ENCODE results near the gene PLK5. TPM values are rescaled to one million over a fixed set of nuclear protein-coding genes. Genes with fewer than 3 reads are reported as not detected.
A peak's percentile ranks its signal among the peaks of the same experiment; 100 is the strongest.

PLK5 gene
- total and polyA plus RNA-seq, 7 donors = 0.32 to 0.36 TPM; not detected in 5

DNA sequence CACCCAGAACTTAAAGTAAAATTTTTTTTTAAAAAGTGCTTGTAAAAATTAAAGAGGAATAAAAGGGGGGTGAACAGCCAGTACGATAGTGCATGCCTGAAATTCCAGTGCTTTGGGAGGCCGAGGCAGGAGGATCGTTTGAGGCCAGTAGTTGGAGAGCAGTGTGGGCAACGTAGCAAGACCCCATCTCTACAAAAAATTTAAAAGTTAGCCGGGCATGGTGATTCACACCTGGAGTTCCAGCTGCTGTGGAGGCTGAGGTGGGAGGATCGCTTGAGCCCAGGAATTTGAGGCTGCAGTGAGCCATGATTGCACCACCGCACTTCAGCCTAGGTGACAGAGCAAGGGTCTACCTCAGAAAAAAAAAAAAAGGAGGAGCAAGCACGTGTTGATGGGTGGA lies 18.9 kb upstream of the PLK5 start:
- Histone ChIP-seq H3K36me3 (no peaks in the 10 kb centered on the region), H3K27me3 (peaks cover 8 to 35% (median 32%) of the 10 kb centered on the region in 3 donors)

DNA sequence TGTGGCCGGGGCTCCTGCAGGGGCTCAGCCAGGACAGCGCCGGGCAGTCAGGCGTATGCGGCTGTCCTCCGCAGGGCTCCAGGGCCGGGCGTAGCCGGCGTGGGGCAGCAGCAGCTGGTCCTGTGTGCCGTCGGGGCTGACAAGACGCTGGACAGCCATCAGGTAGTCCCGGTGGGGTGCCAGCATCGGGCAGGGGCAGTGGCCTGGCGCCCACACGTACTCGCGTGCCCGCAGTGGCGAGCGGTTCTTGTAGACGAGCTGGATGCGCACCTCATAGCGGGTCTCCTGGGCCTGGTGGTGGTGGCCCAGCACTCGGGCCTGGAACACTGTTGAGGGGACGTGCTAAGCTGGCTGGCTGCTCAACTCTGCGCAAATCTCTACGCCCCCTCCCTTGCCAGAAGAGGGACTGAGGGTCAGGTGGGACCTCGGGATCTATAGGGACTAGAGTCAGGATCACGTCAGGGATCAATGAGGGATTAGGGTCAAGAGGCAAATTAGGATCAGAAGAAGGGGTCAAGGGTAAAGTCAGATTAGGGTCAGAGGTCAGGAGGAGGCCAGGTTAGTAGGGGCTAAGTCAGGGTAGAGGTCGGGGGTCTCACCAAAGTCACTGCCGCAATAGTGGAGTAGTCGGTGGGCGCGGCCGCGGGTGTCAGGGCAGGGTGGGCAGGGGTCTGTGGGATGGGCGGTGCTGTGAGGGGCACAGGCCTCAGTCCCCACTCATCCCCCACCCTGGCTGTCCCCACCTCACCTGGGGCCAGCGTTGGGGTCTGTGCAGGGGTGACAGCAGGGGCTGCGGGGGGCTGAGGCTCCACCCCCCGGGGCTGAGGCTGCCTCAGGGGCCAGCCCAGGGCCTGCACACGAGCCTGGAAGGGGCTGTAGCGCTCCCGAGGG lies 17.6 kb upstream of the PLK5 start:
- no peak for TF ChIP-seq EP300 (IDR thresholded peaks at IDR 0.05)
- no peak overlapping the region for H3K27ac ChIP-seq
- peaks cover 0 to 4% (median 0%) of the 10 kb centered on the region in 4 donors for H3K9me3 ChIP-seq
- H3K27me3 ChIP-seq = peaks cover 8 to 36% (median 33%) of the 10 kb centered on the region in 3 donors
- no peaks in the 10 kb centered on the region for H3K36me3 ChIP-seq
- peaks cover 0 to 27% (median 20%) of the 10 kb centered on the region in 4 donors for H3K4me1 ChIP-seq
- 85 to 91% methylated on average over 45 of the region's 45 CpGs for WGBS, 2 donors
- intact Hi-C loops (cut with DNase I) = loop anchor here (5.0 kb wide), 1 partner anchor 59 kb away; no protein-coding TSS in a partner anchor
- peak; percentile 65 for DNase-seq
- H3K4me3 ChIP-seq = no peak overlapping the region

More for the DNA sequence above, 18.9 kb upstream of the PLK5 start:
- Histone ChIP-seq H3K27ac (no peak overlapping the region), H3K4me3 (no peak overlapping the region), H3K4me1 (peaks cover 0 to 27% (median 20%) of the 10 kb centered on the region in 4 donors), H3K9me3 (peaks cover 0 to 4% (median 0%) of the 10 kb centered on the region in 4 donors)
- WGBS, 2 donors = 55 to 80% methylated on average over 8 of the region's 8 CpGs
- TF ChIP-seq POLR2A (IDR thresholded peaks at IDR 0.05) = no peak
- no peak for TF ChIP-seq EP300 (IDR thresholded peaks at IDR 0.05)
- no peak for TF ChIP-seq POLR2AphosphoS5 (IDR thresholded peaks at IDR 0.05)
- TF ChIP-seq CTCF (IDR thresholded peaks at IDR 0.05) = no peak
- intact Hi-C loops (cut with DNase I) = loop anchor here (5.0 kb wide), 1 partner anchor 58 kb away; no protein-coding TSS in a partner anchor
- no peak for DNase-seq

- H3K27me3 ChIP-seq = peaks cover 8 to 36% (median 33%) of the 10 kb centered on the region in 3 donors
- WGBS, 2 donors = 75% methylated on average over 23 of the region's 23 CpGs
- peak; percentile 69 for DNase-seq
- H3K9me3 ChIP-seq = peaks cover 0 to 4% (median 0%) of the 10 kb centered on the region in 4 donors
- no peaks in the 10 kb centered on the region for H3K36me3 ChIP-seq
- TF ChIP-seq POLR2A (IDR thresholded peaks at IDR 0.05) (no peak), EP300 (IDR thresholded peaks at IDR 0.05) (no peak), POLR2AphosphoS5 (IDR thresholded peaks at IDR 0.05) (no peak), CTCF (IDR thresholded peaks at IDR 0.05) (no peak)
- peak overlapping the region; percentile 70 to 89 (median 82) for H3K27ac ChIP-seq
- H3K4me3 ChIP-seq = peak overlapping the region in 2 of 4 donors; percentile 36 to 47
- peaks cover 0 to 31% (median 23%) of the 10 kb centered on the region in 4 donors for H3K4me1 ChIP-seq
- intact Hi-C loops (cut with DNase I) = loop anchor here (5.0 kb wide), 1 partner anchor 60 kb away; no protein-coding TSS in a partner anchor
These were observed 16.7 kb upstream of the PLK5 start for GRCh38 chr19:1507192-1507660.

DNA sequence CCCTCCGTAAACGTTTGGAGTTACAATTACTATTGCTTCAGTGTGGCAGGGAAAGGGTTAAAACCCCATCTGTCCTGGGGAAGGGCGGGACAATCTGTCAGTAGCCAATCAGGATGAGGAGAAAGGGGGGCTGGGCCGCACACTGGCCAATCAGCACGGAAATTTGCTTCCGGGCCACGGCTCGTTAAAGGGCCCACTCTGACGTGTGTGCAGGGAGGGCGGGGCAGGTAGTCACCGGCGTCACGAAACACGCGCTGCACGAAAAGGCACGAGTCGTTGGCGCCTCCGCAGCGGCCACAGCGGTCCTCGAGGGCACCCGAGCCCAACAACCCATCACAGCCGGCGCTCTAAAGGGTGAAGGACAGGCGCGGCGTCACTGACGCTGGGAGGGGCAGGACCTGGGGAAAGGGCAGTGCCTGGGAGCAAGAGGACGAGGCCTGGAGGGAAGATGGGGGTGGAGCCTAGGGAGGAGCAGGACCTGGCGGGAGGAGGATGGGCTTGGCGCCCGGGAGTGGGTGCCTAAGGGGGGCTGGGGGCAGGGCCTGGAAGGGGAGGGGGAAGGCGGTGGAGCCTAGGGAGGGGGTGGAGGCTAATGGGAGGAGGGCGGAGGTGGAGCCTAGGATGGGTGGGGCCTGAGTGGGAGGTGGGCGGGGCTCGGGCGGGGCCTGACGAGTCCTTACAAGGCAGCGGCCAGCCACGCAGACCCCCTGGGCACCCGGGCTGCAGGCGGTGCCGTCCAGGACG lies 15.9 kb upstream of the PLK5 start:
- intact Hi-C loops (cut with DNase I) = loop anchor here (5.0 kb wide), 1 partner anchor 61 kb away; no protein-coding TSS in a partner anchor
- peak overlapping the region; percentile 20 to 47 (median 40) for H3K4me3 ChIP-seq
- peaks cover 8 to 36% (median 33%) of the 10 kb centered on the region in 3 donors for H3K27me3 ChIP-seq
- no peaks in the 10 kb centered on the region for H3K36me3 ChIP-seq
- TF ChIP-seq EP300 (IDR thresholded peaks at IDR 0.05) (peak in 1 of 4 donors; percentile 76), CTCF (IDR thresholded peaks at IDR 0.05) (no peak), POLR2AphosphoS5 (IDR thresholded peaks at IDR 0.05) (peak in 2 of 4 donors; percentile 41 to 66), POLR2A (IDR thresholded peaks at IDR 0.05) (no peak)
- H3K27ac ChIP-seq = peak overlapping the region; percentile 70 to 89 (median 82)
- DNase-seq = peak; percentile 97
- H3K9me3 ChIP-seq = peaks cover 0 to 4% (median 0%) of the 10 kb centered on the region in 4 donors
- H3K4me1 ChIP-seq = peaks cover 0 to 35% (median 27%) of the 10 kb centered on the region in 4 donors
- WGBS, 2 donors = 2 to 3% methylated on average over 46 of the region's 46 CpGs
